Gastrocnemius medialis (tissue), 4 donors: Measurements from ENCODE around the gene ATRIP. TPM values are rescaled to one million over a fixed set of nuclear protein-coding genes. Genes with fewer than 3 reads are reported as not detected.

Experiments used
- ATAC-seq, 2 donors: fragments of 150-250 bp; one replicate each; pipeline ENCODE4 v1.9.1; 2016
- DNase-seq, 2 donors: peaks; one replicate each; pipeline ENCODE4 v3.0.0-alpha.2; 2019
- H3K27ac ChIP-seq, 4 donors: fragments of 200-600 bp; sonication (generic); 1 replicate in 1 of 4; 2 replicates in 3 of 4; pipeline ENCODE4 v1.5.1; 2016 to 2018; ENCODE audit warnings: mild to moderate bottlenecking in 2 of 4, moderate library complexity in 1 of 4
- H3K27me3 ChIP-seq, 3 donors: fragments of 200-600 bp; sonication (generic) in 2 of 3; 1 replicate in 1 of 3; 2 replicates in 2 of 3; pipeline versions ENCODE4 v1.5.1 to v1.6.0; 2016 to 2019; ENCODE audit warnings: mild to moderate bottlenecking in 1 of 3, moderate library complexity in 1 of 3
- H3K36me3 ChIP-seq, 2 donors: fragments of 200-600 bp; sonication (generic) in 1 of 2; one replicate each; pipeline ENCODE4 v1.5.1; 2017 to 2018
- H3K4me1 ChIP-seq, 2 donors: fragments of 200-600 bp; sonication (generic) in 1 of 2; one replicate each; pipeline ENCODE4 v1.5.1; 2016 to 2017; ENCODE audit warnings: mild to moderate bottlenecking in 2 of 2
- H3K4me3 ChIP-seq, 4 donors: fragments of 200-600 bp; sonication (generic) in 3 of 4; 1 replicate in 1 of 4; 2 replicates in 3 of 4; pipeline ENCODE4 v1.5.1; 2016 to 2019; ENCODE audit warnings: mild to moderate bottlenecking in 2 of 4
- H3K9me3 ChIP-seq, 3 donors: fragments of 200-600 bp; sonication (generic) in 2 of 3; 1 replicate in 1 of 3; 2 replicates in 2 of 3; pipeline ENCODE4 v1.5.1; 2016 to 2019
- CTCF ChIP-seq, 5 experiments: fragments of 450-650 bp in 3 of 5; fragments of 200-600 bp in 2 of 5; sonication (generic) in 2 of 5; IDR thresholded peaks in 4 of 5; conservative IDR thresholded peaks in 1 of 5; 1 replicate in 4 of 5; 2 replicates in 1 of 5; pipeline ENCODE4 v1.5.1; 2016 to 2019; ENCODE audit warnings: antibody characterized with exemption in 5 of 5, mild to moderate bottlenecking in 3 of 5, moderate library complexity in 3 of 5
- POLR2A ChIP-seq, 2 donors: fragments of 450-650 bp; IDR thresholded peaks; one replicate each; pipeline ENCODE4 v1.6.1; 2017; ENCODE audit warnings: antibody characterized with exemption in 2 of 2, mild to moderate bottlenecking in 2 of 2, moderate library complexity in 2 of 2
- in situ Hi-C, 4 donors: fragments of 200-750 bp; cut with MboI; loops; one replicate each; pipeline versions ENCODE4 v1.15.0 to v1.8.0; 2017; ENCODE audit warnings: low sequenced_read_pairs in 4 of 4
- intact Hi-C: fragments of 100-400 bp; cut with DNase I; formaldehyde crosslinking; loops from one replicate; pipeline ENCODE4 v1.15.1; 2023; ENCODE audit warnings: low total_unique reads
- total RNA-seq, 4 donors: library from RNA; depleted of rRNA; stranded (reverse); fragments of >200 nt; gene quantifications; one replicate each; pipeline versions ENCODE4 v1.1.0 to v1.2.3, GENCODE V29; 2016

The ATRIP gene
- total RNA-seq, 4 donors from 2014 or later: 4.8 to 7.2 (median 7.0) TPM

DNA sequence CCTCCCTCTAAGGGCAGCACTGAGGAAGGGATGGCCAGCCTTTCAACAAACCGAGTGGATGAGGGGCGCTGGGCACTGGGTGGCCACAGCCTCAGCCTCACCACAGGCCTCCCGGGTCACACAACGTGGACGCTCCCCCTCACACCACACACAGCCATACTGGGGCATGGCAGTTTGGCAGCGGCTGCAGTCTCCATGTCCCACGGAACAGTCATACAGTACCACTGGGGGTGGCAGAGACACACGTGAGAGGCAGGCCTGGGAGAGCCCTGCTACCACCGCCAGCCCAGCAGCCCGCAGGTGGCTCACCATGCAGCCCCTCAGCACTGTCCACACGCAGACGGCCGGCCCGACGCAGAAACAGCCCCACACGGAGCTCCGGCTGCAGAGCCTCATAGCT is 28.4 kb upstream of the ATRIP start:
- no peaks in the 10 kb centered on the region for H3K27me3 ChIP-seq
- no peaks in the 10 kb centered on the region for H3K9me3 ChIP-seq
- no peak for ATAC-seq
- no peak overlapping the region for H3K4me3 ChIP-seq
- intact Hi-C loops: no loop called here
- in situ Hi-C loops: no loop called here
- TF ChIP-seq POLR2A (IDR thresholded peaks at IDR 0.05) (no peak), CTCF (IDR thresholded peaks at IDR 0.05 in 4 of 5, conservative IDR thresholded peaks at IDR 0.05 in 1 of 5) (no peak)
- H3K36me3 ChIP-seq: no peaks in the 10 kb centered on the region
- no peak overlapping the region for H3K27ac ChIP-seq
- H3K4me1 ChIP-seq: no peaks in the 10 kb centered on the region
- no peak for DNase-seq

DNA sequence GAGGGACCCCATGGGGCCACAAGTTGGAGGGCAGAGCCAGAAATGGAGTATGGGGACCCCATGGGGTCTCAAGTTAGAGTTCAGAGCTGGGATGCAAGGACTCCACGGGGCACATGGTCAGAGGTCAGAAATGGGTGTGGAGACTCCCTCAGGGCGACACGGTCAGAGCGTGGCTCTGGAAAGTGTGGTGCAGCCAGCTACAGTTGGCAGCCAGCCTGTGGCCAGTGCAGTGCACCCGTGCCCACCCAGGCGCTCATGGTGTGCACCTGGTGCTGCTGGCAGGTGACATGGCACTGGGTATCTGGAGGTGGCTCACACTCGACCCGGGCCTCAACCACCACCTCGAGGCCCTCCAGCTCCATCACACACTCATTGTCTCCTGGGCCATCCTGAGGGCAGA is 27.9 kb upstream of the ATRIP start:
- H3K4me1 ChIP-seq: no peaks in the 10 kb centered on the region

GRCh38 chr3:48419149-48419548 is 27.4 kb upstream of the ATRIP start:
- in situ Hi-C loops (no loop called here), intact Hi-C loops (no loop called here)
- Histone ChIP-seq H3K36me3 (no peaks in the 10 kb centered on the region), H3K27me3 (no peaks in the 10 kb centered on the region), H3K4me1 (no peaks in the 10 kb centered on the region), H3K9me3 (no peaks in the 10 kb centered on the region), H3K27ac (no peak overlapping the region), H3K4me3 (no peak overlapping the region)
- ATAC-seq: no peak
- TF ChIP-seq CTCF (IDR thresholded peaks at IDR 0.05 in 4 of 5, conservative IDR thresholded peaks at IDR 0.05 in 1 of 5) (no peak), POLR2A (IDR thresholded peaks at IDR 0.05) (no peak)
- no peak for DNase-seq

More for the DNA sequence above, 27.9 kb upstream of the ATRIP start:
- in situ Hi-C loops: no loop called here
- Histone ChIP-seq H3K4me3 (no peak overlapping the region), H3K9me3 (no peaks in the 10 kb centered on the region), H3K36me3 (no peaks in the 10 kb centered on the region), H3K27ac (no peak overlapping the region), H3K27me3 (no peaks in the 10 kb centered on the region)
- DNase-seq (no peak), ATAC-seq (no peak)
- intact Hi-C loops: no loop called here
- no peak for TF ChIP-seq CTCF (IDR thresholded peaks at IDR 0.05 in 4 of 5, conservative IDR thresholded peaks at IDR 0.05 in 1 of 5)

GRCh38 chr3:48419597-48419996 is 26.9 kb upstream of the ATRIP start:
- Histone ChIP-seq H3K36me3 (no peaks in the 10 kb centered on the region), H3K27me3 (no peaks in the 10 kb centered on the region), H3K4me3 (no peak overlapping the region), H3K9me3 (no peaks in the 10 kb centered on the region), H3K27ac (no peak overlapping the region), H3K4me1 (no peaks in the 10 kb centered on the region)
- TF ChIP-seq POLR2A (IDR thresholded peaks at IDR 0.05) (no peak), CTCF (IDR thresholded peaks at IDR 0.05 in 4 of 5, conservative IDR thresholded peaks at IDR 0.05 in 1 of 5) (no peak)
- DNase-seq (no peak), ATAC-seq (no peak)
- intact Hi-C loops (no loop called here), in situ Hi-C loops (no loop called here)

DNA sequence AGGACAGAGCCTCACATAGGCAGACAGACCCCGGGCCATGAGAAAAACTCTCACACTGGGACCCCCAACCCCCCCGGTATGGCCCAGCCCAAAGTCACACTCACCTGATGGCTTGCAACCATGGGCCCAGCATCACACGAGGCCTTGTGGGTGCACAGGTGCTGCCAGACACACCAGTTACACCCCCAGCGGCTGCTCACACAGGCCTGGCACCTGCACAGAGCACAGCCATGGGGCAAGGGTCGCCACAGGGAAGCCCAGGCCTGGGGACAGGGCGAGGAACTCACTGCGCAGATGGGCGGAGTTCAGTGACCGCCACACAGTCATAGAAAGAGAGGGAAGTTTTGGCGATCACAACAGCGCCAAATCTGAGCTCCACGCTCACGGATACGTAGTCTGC is 26.0 kb upstream of the ATRIP start:
- Histone ChIP-seq H3K4me1 (no peaks in the 10 kb centered on the region), H3K27me3 (no peaks in the 10 kb centered on the region), H3K36me3 (no peaks in the 10 kb centered on the region), H3K9me3 (no peaks in the 10 kb centered on the region), H3K27ac (no peak overlapping the region), H3K4me3 (no peak overlapping the region)
- in situ Hi-C loops: no loop called here
- no peak for DNase-seq
- intact Hi-C loops: no loop called here
- TF ChIP-seq CTCF (IDR thresholded peaks at IDR 0.05 in 4 of 5, conservative IDR thresholded peaks at IDR 0.05 in 1 of 5): no peak
- no peak for TF ChIP-seq POLR2A (IDR thresholded peaks at IDR 0.05)
- no peak for ATAC-seq
